ENCODE measurements around the gene BIVM. TPM values are rescaled to one million over a fixed set of nuclear protein-coding genes. Genes with fewer than 3 reads are reported as not detected.

The BIVM gene
- polyA plus RNA-seq, 1 of the 3 experiments (the other 2 are of a cell fraction) = 8.8 TPM

GRCh38 chr13:102875256-102875655 is 76.3 kb downstream of the BIVM start:
- H3K79me2 ChIP-seq (ENCODE audit: insufficient read depth) = peaks cover 2% of the 10 kb centered on the region; the same call in 1 of the 2 replicates
- H3K27me3 ChIP-seq (ENCODE audit: insufficient read depth) = no peaks in the 10 kb centered on the region
- H3K4me2 ChIP-seq = no peak overlapping the region
- no peak overlapping the region for H3K27ac ChIP-seq (ENCODE audit: low read depth in 2 of 2, low read length in 1 of 2)
- ChIA-PET POLR2A (no interaction called here), CTCF (interaction anchor here (0.8 to 1.5 kb wide), 3 partner anchors 11 to 65 kb away, joined by 3 to 6 read pairs (median 3); no protein-coding TSS in a partner anchor)
- peaks cover 5% of the 10 kb centered on the region; the same call in 1 of the 2 replicates for H4K20me1 ChIP-seq (ENCODE audit: insufficient read depth)
- H3K4me3 ChIP-seq (ENCODE audit: low read depth in 2 of 2, low read length in 1 of 2) = no peak overlapping the region
- 90% methylated on average over 4 of the region's 4 CpGs for WGBS (ENCODE audit: low lambda C conversion rate)
- H3K36me3 ChIP-seq (replicated peaks in 1 of 2; ENCODE audit: control insufficient read depth in 1 of 2, insufficient read depth in 2 of 2, low read length in 1 of 2) = peaks cover 48 to 52% of the 10 kb centered on the region in 2 experiments
- no peaks in the 10 kb centered on the region for H3F3A ChIP-seq (replicated peaks; ENCODE audit: insufficient read depth)
- H3K9me3 ChIP-seq = no peaks in the 10 kb centered on the region
- H2AFZ ChIP-seq (ENCODE audit: low read depth) = no peak overlapping the region
- H3K9me2 ChIP-seq = no peaks in the 10 kb centered on the region; the same call in 1 of the 2 replicates
- H3K9ac ChIP-seq = no peak overlapping the region
- peaks cover 0 to 5% of the 10 kb centered on the region in 2 experiments; a peak in 1 of 4 replicates for H3K4me1 ChIP-seq (ENCODE audit: control insufficient read depth in 1 of 2, insufficient read depth in 2 of 2, low read depth in 1 of 2, low read length in 1 of 2)
- no peak for TF ChIP-seq SMC3 (IDR thresholded peaks at IDR 0.05; ENCODE audit: low read depth, low read length)
- no peak for TF ChIP-seq EP300 (IDR thresholded peaks at IDR 0.05; ENCODE audit: borderline replicate concordance in 1 of 2, low read depth in 1 of 2, low read length in 1 of 2)
- no peak for TF ChIP-seq TCF12 (IDR thresholded peaks at IDR 0.05)
- TF ChIP-seq GABPA (IDR thresholded peaks at IDR 0.05; ENCODE audit: low read depth) = no peak
- TF ChIP-seq PBX3 (IDR thresholded peaks at IDR 0.05) = no peak
- TF ChIP-seq RAD21 (IDR thresholded peaks at IDR 0.05; ENCODE audit: low read length) = no peak
- no peak for TF ChIP-seq IRF3 (IDR thresholded peaks at IDR 0.05; ENCODE audit: low read depth, low read length)
- TF ChIP-seq GATA2 (CRISPR knock-in tag; IDR thresholded peaks at IDR 0.05) = no peak
- no peak for TF ChIP-seq USF1 (IDR thresholded peaks at IDR 0.05; ENCODE audit: borderline replicate concordance, low read depth)
- no peak for TF ChIP-seq NFIC (IDR thresholded peaks at IDR 0.05; ENCODE audit: borderline replicate concordance)
- no peak for TF ChIP-seq MXI1 (IDR thresholded peaks at IDR 0.05; ENCODE audit: low read depth, low read length)
- TF ChIP-seq EZH2phosphoT487 (IDR thresholded peaks at IDR 0.05; ENCODE audit: borderline replicate concordance, low read depth) = no peak
- TF ChIP-seq TEAD4 (IDR thresholded peaks at IDR 0.05; ENCODE audit: borderline replicate concordance, insufficient read depth) = no peak
- TF ChIP-seq RFX5 (IDR thresholded peaks at IDR 0.05; ENCODE audit: low read length) = no peak
- no peak for TF ChIP-seq CHD2 (IDR thresholded peaks at IDR 0.05; ENCODE audit: low read length, partially characterized antibody)
- TF ChIP-seq YY1 (IDR thresholded peaks at IDR 0.05; ENCODE audit: low read depth) = no peak
- DNase-seq = no peak

- no peak for TF ChIP-seq TCF12 (IDR thresholded peaks at IDR 0.05)
- no peak for TF ChIP-seq EZH2phosphoT487 (IDR thresholded peaks at IDR 0.05; ENCODE audit: borderline replicate concordance, low read depth)
- TF ChIP-seq PBX3 (IDR thresholded peaks at IDR 0.05) = no peak
- no peak for TF ChIP-seq NFIC (IDR thresholded peaks at IDR 0.05; ENCODE audit: borderline replicate concordance)
- no peak for TF ChIP-seq SMC3 (IDR thresholded peaks at IDR 0.05; ENCODE audit: low read depth, low read length)
- TF ChIP-seq MAX (IDR thresholded peaks at IDR 0.05; ENCODE audit: low read depth) = no peak
- ChIA-PET CTCF (interaction anchor here (1.0 to 1.8 kb wide), 2 partner anchors 12 to 311 kb away, joined by 3 to 4 read pairs; no protein-coding TSS in a partner anchor), POLR2A (no interaction called here)
- WGBS (ENCODE audit: low lambda C conversion rate) = 100% methylated on average over 1 of the region's 1 CpG
- H3K9me2 ChIP-seq = no peaks in the 10 kb centered on the region; the same call in 1 of the 2 replicates
- no peak overlapping the region for H3K27ac ChIP-seq (ENCODE audit: low read depth in 2 of 2, low read length in 1 of 2)
- no peak overlapping the region for H3K4me3 ChIP-seq (ENCODE audit: low read depth in 2 of 2, low read length in 1 of 2)
- no peaks in the 10 kb centered on the region for H4K20me1 ChIP-seq (ENCODE audit: insufficient read depth)
- H3F3A ChIP-seq (replicated peaks; ENCODE audit: insufficient read depth) = no peaks in the 10 kb centered on the region
- H3K4me1 ChIP-seq (ENCODE audit: control insufficient read depth in 1 of 2, insufficient read depth in 2 of 2, low read depth in 1 of 2, low read length in 1 of 2) = no peaks in the 10 kb centered on the region
- H3K36me3 ChIP-seq (replicated peaks in 1 of 2; ENCODE audit: control insufficient read depth in 1 of 2, insufficient read depth in 2 of 2, low read length in 1 of 2) = peaks cover 45 to 53% of the 10 kb centered on the region in 2 experiments
- DNase-seq = no peak
- H3K9me3 ChIP-seq = no peaks in the 10 kb centered on the region
- H3K27me3 ChIP-seq (ENCODE audit: insufficient read depth) = no peaks in the 10 kb centered on the region
- no peaks in the 10 kb centered on the region for H3K79me2 ChIP-seq (ENCODE audit: insufficient read depth)
- H2AFZ ChIP-seq (ENCODE audit: low read depth) = no peak overlapping the region
- no peak overlapping the region for H3K4me2 ChIP-seq
- H3K9ac ChIP-seq = no peak overlapping the region
Observed at GRCh38 chr13:102877303-102877702, 78.4 kb downstream of the BIVM start.

Data from SK-N-SH (cell line).